Dedifferentiated amniotic fluid mesenchymal stem cell (primary cell): ENCODE results near the gene ZBTB38.

Experiments
- DNase-seq: peaks from one replicate; pipeline ENCODE4 v3.0.0-alpha.2; 2016; ENCODE audit errors: extremely low spot score

Gene ZBTB38, protein sequence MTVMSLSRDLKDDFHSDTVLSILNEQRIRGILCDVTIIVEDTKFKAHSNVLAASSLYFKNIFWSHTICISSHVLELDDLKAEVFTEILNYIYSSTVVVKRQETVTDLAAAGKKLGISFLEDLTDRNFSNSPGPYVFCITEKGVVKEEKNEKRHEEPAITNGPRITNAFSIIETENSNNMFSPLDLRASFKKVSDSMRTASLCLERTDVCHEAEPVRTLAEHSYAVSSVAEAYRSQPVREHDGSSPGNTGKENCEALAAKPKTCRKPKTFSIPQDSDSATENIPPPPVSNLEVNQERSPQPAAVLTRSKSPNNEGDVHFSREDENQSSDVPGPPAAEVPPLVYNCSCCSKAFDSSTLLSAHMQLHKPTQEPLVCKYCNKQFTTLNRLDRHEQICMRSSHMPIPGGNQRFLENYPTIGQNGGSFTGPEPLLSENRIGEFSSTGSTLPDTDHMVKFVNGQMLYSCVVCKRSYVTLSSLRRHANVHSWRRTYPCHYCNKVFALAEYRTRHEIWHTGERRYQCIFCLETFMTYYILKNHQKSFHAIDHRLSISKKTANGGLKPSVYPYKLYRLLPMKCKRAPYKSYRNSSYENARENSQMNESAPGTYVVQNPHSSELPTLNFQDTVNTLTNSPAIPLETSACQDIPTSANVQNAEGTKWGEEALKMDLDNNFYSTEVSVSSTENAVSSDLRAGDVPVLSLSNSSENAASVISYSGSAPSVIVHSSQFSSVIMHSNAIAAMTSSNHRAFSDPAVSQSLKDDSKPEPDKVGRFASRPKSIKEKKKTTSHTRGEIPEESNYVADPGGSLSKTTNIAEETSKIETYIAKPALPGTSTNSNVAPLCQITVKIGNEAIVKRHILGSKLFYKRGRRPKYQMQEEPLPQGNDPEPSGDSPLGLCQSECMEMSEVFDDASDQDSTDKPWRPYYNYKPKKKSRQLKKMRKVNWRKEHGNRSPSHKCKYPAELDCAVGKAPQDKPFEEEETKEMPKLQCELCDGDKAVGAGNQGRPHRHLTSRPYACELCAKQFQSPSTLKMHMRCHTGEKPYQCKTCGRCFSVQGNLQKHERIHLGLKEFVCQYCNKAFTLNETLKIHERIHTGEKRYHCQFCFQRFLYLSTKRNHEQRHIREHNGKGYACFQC (N-terminal part only)

DNA sequence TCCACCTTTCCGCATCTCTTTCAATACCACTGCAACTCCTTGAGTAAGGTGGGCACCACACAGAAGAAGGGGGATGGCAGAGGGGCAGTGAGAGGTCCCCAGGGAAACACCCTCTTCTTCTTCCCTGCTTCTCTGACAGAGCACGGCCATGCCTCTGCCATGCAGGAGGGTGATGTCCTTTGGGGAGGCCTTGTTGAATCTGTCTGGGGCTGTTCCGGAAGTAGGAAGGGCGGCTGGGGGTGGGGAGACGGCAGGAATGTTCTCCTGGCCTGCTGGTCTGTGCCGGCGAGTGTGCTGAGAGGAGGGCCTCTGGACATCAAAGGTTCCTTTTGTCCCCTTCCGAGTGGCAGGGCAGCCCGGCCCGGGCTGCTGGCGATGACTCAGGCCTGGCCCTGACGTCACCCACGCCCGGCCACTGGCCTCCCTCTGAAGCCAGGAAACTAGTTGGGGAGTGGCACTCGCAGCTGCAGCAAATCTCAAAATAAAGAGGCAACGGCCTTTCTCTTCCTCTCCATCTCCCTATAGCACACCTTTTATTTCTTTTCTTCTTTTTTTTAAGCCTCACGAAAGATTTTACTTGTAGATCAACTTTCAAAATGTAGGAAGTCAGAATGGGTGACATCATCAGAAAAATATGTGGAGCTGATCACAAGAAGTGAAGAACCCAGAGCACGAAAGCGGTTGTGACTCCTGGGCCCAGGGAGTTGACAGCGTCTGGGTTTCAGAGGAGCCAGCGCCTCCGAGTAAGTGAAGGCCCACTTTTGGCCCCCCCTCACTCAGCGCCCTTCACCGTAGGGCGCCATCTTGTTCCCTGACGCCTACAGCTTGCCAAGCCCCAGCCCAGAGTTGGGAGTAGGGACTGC, at the start of gene ZBTB38:
ZBTB38 (plus strand) TSS at position 443 of the 863 bp plus-strand sequence. CDS start 73,885 bp downstream, outside the sequence.
- DNase-seq = peak; percentile 83

DNA sequence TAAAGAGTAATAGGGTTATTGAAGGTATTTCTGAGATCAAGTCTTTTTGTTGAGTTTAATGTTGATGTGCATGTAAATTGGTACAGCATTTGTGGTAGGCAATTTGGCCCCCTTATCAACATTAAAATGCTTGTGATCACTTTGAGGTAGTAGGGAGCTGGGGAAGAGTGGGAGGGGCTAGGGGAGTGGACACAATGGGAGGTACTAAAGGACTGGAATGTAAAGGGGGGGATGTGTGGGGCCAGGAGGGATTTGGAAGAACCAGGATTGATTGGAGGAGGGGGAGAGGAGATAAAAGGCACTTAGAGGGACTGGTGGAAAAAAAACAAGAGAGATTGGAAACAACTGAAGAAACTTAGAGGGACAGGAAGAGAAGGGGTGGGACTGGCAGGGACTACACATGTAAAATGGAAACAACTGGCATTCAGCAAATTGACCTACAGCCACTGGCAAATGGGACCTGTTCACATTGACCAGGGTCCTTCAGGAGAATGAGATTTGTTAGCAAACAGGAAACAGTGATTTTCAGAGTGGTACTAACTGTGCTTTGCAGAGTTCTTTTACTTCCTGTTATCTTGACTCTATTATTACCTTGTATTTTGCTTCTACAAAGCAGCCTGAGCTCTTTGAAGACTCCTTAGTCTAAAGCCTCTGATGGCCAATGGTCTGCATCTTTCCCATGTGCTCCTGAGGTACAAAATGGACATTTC, 47.8 kb upstream of the ZBTB38 start:
- no peak for DNase-seq

DNA sequence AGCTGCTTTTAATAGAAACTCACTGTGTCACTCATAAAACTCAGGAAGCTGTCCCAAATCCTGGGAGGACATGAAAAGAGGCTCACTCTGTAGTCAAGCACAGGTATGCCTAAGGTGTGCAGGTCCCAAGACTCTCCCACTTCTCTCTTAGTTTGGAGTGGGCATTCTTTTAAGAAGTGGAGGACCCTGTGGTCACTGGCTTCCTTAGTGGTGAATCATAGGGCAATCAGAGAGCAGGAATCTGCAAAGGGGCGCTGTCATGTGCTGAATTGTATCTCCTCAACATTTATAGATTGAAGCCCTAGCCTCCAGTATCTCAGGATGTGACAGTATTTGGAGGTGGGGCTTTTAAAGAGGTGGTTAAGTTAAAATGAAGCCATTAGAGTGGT, 47.2 kb upstream of the ZBTB38 start:
- no peak for DNase-seq

DNA sequence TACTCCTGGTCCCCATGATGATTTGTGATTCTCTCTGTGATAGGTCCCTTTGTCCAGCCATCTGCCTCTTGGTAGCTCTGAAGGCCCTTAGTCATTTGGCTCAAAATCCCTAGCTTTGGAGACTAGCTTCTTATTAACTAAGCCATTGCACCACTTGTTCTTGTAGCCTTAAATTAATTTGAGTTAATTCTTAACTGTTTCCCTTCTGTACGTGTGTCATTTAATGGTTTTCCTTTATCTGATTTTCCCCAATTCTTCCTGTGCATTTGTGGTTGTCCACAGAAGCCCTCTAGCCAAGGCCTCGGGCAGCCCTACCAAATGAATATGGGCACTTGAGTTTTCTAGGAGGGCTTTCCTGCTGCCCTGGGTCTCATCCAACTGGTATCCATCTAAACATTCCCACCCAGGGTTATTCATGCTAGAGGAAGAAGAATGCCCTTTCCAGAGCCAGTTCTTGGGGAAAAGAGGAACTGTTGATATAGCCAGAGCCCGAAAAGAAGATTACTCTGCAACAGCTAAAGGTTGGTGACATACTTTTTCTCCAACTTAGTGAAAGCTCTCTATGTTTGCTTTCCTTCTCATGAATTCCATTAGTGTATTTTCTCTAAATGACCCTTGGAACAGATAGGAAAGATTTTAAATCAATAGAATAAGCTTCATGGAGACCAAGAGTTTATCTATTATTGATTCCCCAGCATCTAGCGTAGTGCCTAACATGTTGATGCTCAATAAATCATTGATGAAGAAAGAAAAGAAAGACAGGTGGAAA, 44.2 kb upstream of the ZBTB38 start:
- no peak for DNase-seq

DNA sequence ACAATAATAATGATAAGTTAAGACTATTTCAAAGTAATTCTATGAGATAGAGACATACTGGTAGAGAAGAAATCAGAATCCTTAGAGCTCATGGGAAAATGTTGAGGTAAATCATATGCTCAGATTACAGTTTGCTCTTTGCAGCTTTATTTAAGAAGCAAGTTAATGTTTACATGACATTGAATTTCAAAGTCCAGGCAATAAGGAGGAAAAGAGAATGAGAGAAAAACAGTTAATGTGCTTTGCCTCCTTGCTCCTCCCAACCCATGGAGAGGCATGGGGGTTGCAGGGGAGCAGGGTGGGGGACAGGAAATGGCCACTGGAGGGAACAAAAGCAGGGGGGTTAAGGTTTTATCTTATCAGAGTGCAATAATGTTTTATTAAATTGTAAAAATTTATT, 42.2 kb upstream of the ZBTB38 start:
- DNase-seq = no peak

DNA sequence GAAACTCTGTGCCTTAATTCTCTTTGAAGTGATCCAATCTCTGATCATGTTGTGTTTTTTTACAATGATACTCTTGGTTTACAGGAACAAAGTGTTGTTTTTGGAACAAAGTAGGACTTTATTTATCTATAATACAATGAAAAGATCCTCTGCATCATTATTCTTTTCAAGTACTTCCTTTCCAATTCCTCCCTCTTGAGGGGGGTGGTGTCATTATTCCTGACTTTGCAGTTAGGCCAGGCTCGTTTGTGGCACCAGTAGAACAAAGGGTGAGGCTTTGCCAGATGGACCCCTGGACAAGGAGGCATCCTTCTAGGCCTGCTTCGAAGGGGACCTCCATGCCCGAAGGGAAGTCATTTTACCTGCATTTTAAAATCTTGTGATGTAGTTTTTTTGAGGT, 41.7 kb upstream of the ZBTB38 start:
- no peak for DNase-seq

DNA sequence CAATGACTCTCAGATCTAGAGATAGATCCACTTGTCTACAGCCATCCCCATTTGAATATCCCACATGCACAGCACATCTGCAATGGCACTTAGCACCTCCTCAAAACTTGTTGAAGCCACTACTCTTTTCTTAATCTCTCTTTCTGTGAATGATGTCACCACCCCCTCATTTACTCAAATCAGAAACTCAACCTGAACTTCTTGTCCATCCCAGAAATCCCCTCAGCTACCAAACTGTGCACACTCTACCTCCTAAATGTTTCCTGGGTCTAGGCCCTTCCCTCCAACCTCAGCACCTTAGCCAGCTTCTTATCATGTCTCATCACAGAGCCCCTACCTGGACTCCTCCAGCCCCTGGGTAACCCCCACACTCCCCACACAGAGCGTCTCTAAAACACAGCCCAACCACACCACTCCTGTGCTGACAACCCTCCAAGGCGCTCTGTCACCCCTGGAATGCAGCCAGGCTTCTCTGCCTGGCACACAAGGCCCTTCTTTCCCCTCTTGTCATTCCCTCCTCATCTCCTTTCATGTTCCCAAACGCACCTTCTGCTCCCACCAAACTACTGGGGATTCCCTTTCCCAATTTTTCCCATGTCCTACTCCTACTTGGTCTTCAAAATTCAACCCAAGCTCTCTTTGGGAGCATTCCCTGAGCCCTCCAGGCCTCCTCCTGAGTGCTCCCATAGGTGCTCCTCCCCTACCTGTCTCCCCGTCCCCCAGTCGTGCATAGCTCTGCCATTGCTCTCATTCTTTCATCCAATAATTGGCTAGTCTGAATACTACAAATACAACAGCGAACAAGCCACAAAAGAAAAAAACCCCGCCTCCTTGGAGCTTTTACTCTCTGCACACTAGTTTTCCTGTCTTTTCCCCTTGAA, 39.8 kb upstream of the ZBTB38 start:
- no peak for DNase-seq

DNA sequence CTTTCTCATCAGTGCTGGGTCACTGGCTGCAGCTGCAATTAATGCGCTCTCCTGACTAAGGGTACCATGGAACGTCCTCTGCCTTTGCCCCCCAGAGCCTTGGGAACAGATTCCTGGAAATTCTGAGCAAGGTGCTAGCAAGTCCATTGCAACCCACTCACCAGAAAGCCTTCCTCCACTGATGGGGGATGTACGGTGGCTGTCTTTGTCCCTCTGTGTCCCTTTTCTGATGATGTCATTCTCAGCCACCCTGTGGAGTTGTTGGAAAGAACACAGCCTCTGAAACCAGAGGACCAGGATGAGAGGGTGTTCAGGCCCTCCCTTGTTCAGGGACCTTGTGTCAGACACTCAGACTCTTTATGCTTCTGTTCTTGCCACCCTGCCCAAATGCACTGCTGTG, 38.1 kb upstream of the ZBTB38 start:
- no peak for DNase-seq

DNA sequence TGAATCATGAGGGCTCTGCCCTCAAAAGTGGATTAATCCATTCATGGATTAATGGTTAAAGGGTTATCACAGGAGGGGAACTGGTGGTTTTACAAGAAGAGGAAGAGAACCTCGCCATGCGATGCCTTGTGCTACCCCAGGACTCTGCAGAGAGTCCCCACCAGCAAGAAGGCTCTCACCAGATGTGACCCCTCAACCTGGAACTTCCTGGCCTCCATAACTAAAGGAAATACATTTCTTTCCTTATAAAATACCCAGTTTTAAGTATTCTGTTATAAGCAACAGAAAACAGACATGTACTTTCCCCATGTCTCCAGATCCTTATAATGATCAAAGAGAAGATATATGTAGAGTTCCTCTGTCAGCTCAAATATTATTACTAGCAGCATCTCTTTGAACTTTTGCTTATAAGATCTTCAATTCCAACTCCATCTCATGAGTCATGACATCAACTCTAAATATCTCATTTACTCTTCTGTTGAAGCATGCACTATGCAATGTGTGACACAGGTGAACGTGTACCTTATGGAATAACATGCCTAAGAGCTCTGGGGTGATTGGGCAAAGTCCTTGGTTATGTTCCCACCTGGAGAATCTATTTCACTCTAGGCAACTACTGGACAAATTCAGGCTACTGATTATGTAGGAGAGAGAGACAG, 37.5 kb upstream of the ZBTB38 start:
- no peak for DNase-seq

DNA sequence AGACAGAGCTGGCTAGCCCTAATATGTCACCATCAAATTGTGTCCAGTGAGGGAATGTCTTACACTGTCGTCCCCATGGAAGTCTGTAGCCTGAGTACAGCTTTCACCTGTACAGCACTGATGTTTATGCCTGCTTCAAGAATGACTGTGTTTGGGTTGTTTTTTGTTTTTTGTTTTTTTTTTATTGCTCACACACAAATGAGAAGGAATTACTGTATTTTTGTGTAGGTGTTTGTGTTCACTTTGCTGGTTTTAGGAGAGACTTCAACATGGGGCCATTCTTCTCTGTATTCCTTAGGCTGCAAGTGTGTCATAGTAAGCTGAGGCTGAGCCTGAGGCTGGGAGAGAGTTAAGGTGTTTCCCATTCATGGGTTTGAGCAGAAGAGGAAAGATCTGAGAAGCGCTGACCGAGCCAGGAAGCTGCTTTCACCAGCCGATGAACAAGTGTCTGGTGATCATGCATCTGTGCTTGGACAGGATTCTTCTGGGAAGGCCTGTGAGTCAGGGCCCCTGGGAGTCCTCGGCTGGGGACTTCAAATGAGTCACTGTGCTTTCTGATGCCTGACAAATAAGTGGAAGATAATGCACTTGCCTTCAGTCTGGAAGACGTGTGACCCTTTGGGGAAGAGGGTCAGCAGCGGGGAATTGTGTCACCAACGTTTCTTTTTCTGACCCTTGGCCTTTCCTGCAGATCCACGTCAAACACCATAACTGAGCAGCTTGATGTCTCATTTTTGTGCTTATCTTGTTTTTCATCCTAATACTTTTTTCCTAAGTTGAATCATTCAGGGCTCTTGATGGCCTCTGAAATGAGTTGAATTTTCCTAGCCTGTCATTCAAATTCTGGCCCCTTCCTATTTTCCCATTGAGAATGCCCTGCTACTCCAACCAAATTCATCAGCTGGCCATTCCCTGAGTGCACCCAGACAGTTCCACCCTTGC, 36.7 kb upstream of the ZBTB38 start:
- peak; percentile 77 for DNase-seq

DNA sequence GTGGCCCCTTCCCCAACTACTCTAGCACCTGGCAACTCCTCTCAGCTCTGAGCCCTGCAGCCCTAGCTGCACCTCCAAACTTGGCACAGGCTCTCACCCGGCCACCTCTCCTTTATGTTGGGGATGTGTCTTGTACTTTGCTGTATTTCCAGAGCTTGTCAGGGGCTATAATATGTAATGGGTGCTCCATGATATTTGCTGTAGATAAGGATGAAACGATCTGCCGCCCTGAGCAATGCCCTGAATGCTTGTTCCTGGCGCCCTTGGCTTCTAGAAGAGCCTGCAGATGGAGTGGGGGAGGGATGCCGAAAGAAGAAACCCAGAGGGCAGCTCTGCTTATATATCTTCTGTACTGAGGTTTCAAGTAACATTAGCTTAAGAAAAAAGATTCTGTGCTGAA, 35.9 kb upstream of the ZBTB38 start:
- no peak for DNase-seq

DNA sequence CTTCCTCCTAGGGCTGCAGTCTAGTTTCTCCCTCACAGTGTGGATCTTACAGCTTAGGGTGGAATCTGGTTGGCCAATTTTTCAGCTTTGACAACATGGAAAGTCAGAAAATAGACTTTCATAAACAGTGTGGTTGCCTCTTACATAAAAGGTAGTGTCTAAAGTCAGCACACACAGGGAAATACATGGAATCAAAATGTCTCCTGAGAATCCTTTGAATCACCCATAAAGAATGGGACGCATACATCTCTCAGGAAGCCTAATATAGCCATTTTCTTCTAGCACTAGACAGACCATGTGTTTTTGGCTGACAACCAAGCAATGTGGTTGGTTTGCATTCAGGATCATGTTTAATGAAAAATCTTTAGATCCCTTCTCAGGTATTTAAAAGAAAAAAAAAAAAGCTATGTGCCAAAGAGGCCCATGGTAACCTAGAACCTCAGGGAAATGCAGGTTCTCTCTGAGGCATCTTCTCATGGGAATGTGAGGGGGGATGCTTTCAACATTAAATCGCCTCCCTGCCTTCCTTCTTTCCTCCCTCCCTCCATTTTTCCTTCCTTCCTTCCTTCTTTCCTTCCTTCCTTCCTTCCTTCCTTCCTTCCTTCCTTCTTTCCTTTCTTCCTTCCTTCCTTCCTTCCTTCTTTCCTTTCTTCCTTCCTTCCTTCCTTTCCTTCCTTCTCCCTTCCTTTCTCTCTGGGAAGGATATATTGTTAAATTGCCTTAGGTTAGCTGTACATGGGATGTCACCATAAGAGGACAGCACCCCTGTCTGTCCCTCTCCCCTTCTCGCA, 34.3 kb upstream of the ZBTB38 start:
- DNase-seq = no peak

DNA sequence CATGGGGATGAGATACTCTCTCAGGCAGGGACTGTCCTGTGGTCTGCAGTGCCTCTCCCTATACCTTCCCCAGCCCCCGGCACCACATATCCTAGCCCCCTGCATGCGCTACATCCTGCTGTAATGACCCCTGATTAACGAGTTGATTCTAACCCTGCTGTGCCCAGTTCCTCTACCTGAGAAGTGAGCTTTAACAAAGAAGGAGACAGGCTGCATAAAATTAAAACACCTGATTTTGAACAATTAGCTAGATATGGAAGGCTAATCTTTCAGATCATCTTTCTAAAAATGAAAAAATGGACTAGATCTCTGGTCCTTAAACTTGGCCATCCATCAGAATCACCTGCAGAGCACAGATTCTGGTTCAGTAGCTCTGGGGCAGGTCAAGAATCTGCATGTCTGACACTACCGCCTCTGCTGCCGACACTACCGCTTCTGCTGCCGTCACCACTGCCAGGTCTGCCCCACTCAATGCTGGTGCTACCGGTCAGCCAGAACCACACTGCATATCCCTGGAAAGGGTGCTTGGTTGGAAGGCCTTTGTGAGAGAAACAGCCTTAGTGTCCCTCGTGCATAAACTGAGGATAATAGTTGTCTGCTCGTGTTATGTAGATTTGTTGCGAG, 33.6 kb upstream of the ZBTB38 start:
- no peak for DNase-seq

DNA sequence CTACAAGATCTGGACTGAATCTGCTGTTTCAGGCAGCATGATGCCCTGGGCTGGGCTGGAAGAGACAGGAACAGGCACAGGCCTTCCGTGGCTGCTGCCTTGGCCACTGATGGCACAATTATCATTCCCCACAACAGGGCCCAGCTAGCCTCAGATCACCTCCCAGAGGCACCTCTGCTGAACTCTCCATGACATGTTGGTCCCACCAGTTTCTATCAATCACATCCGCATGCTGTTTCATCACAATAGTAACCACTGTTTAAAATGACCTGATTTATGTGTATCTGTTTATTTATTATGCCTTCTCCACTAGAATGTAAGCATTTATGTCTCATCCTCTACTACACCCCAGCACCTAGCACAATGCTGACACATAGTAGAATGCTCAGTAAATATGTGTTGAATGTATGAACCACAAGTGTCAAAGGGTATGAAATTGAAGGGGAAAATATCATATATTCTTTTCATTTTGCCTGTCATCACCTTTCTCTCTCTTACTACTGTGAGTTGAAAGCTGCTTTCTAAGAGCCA, 32.7 kb upstream of the ZBTB38 start:
- no peak for DNase-seq

DNA sequence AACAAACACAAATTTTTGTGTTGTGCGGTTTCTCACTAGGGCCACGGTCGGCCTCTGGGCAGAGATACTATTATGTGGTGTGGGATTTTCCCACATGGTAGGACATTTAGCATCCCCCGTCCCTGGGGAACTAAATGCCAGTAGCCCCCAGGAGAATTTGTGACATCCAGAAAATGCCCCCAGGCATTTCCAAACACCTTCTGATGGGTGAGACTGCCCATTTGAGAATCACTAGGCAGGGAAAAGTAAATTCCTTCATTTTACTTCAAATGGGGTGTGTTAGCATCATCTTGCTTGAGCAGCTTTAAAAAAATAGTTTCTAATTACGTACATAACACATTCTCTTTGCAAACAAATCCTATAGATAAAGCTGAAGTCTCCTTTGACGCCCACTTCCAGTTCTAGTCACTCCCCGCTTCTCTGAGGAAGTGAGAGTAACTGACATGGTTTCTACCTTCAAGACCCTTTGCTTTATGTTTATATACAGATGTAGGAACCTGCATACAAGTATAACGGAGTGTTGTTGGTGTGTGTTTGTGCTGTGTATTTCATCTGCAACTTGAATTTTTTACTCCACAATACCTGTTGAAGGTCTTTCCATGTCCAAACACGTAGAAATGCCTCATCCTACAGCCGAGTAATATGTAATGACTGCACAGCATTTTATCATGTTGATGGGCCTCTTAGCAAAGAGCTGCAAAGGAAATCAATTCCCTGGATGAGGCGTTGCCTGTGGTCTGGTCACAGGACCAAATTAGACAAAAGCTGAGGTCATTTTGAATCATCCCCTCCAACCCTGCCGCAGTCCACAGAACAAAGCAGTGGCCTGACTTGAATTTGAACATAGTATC, 31.4 kb upstream of the ZBTB38 start:
- DNase-seq = peak; percentile 29
